Measurements from ENCODE around the gene EBF3. TPM values are rescaled to one million over a fixed set of nuclear protein-coding genes. Genes with fewer than 3 reads are reported as not detected.

Gene EBF3
- total RNA-seq, 1 donor from 2014 or later, result 0.26 TPM

DNA sequence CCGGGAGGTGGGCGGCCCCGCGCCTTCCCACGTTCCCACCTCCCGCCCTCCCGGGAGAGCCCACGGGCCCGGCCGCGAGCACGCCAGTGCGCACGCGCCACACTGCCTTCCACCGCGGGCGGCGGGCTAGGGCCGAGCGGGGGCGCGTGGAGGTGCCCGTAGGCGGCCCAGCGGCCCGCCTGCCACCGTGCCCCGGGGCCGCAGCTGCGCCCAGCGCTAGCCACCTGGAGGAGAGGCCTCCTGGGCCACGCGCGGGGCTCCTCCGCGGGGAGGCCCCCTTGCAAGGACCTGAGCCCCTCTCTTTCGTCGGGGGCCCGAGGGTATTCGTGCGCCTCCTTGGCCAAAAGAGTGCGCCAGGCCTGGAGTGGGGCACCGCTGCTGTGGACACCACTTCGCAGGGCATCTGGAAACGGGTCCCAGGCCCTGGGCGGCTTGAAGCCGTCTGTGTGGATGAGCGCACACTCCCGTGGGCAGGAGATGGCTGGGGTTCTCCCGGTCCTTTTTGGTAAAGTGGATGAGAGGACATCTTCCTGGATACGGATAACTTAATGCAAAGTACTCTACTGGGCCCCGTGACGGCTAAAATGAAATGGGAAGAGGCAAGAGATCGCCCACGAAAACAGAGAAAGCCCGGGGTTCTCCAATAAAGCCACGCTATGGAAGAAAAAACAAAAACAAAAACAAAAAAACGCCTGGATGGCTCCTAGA lies 9.0 kb upstream of the EBF3 start:
- TF ChIP-seq, protein P1, sequence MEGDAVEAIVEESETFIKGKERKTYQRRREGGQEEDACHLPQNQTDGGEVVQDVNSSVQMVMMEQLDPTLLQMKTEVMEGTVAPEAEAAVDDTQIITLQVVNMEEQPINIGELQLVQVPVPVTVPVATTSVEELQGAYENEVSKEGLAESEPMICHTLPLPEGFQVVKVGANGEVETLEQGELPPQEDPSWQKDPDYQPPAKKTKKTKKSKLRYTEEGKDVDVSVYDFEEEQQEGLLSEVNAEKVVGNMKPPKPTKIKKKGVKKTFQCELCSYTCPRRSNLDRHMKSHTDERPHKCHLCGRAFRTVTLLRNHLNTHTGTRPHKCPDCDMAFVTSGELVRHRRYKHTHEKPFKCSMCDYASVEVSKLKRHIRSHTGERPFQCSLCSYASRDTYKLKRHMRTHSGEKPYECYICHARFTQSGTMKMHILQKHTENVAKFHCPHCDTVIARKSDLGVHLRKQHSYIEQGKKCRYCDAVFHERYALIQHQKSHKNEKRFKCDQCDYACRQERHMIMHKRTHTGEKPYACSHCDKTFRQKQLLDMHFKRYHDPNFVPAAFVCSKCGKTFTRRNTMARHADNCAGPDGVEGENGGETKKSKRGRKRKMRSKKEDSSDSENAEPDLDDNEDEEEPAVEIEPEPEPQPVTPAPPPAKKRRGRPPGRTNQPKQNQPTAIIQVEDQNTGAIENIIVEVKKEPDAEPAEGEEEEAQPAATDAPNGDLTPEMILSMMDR (IDR thresholded peaks at IDR 0.05; ENCODE audit: insufficient read depth, low read length, severe bottlenecking), result no peak
- no peak for FAIRE-seq
- H3K4me3 ChIP-seq (ENCODE audit: low read depth, low read length), result no peak overlapping the region
- H3K27me3 ChIP-seq (ENCODE audit: control insufficient read depth, insufficient read depth, low read length), result peaks cover 37% of the 10 kb centered on the region
- no peak for DNase-seq (ENCODE audit: low read depth)
- H3K36me3 ChIP-seq (ENCODE audit: control insufficient read depth, insufficient read depth, low read length), result no peaks in the 10 kb centered on the region

DNA sequence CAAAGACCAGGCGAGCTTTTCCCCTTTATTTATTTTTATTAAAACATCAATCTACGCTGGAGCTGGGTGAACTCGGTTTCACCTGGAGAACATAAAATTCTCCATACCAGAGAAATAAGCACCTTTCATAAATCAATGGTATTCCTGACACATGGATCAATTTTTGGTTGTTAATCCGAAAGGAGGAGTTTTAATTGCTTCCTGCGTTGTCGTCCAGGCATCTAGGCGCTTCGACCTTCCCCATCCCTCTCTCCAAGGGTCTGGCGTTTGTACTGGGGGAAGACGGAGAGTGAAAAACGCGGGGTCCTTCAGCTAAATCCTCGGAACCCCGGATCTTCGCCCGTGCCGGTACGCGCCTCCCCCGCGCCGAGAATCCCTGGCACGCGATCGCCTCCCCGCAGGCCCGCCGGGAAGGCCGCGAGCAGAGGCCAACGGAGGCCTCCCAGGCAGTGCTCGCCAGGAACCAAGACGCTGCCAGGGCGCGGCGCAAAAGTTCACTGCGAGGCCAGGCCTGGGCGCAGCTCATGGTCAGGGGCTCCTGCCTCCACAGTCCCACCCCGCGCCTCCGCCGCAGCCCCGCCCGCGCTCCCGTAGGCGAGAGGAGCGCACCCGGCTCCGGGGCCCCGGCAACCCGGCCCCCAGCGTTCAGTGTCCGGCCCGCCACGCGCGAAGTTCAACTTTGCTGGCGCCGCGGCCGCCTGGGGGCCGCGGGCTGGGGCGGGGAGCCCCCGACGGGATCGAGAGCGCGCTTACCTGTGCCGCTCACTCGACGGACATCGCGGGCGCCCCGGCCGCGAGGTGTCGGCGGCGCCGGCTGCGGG lies 8.3 kb upstream of the EBF3 start:
- TF ChIP-seq, protein P1 (IDR thresholded peaks at IDR 0.05; ENCODE audit: insufficient read depth, low read length, severe bottlenecking), result no peak
- H3K4me3 ChIP-seq (ENCODE audit: low read depth, low read length), result no peak overlapping the region
- peaks cover 44% of the 10 kb centered on the region for H3K27me3 ChIP-seq (ENCODE audit: control insufficient read depth, insufficient read depth, low read length)
- DNase-seq (ENCODE audit: low read depth), result no peak
- FAIRE-seq, result no peak
- H3K36me3 ChIP-seq (ENCODE audit: control insufficient read depth, insufficient read depth, low read length), result no peaks in the 10 kb centered on the region

DNA sequence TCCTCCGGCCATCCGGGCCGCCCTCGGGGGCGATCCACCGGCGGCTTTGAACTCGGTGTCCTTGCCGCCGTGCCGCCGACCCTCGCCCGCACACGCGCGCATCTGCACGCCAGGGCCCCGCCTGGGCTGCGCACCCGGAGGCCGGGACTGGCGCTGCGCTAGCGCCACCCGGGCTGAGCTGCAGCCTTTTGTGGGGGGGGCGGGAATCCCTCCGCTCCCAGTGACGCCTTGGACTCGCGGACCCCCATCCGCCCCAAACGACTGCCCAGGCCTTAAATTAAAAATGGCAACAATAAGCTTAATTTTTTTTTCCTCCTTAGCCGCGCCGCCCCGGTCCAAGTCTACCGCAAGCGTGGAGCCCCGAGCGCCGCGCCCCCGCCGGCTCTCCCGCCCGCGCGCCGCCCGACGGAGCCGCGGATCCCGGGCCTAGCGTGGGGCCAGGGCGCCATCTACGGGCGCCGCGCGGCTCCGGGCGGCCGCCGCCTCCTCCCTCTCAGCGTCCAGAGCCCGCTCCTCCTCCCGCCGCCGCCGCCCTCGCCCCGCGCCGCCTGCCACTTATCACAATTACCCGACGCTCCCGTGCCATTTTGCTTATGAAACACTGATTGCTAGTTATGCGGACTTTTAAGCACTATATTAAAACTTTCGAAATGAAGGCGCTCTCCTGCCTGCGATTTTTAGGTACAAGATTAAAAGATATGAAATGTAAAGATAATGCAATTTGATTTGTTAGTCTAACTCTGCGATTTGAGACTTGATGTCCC lies 7.5 kb upstream of the EBF3 start:
- Histone ChIP-seq H3K27me3 (ENCODE audit: control insufficient read depth, insufficient read depth, low read length) (peaks cover 50% of the 10 kb centered on the region), H3K36me3 (ENCODE audit: control insufficient read depth, insufficient read depth, low read length) (no peaks in the 10 kb centered on the region), H3K4me3 (ENCODE audit: low read depth, low read length) (no peak overlapping the region)
- DNase-seq (ENCODE audit: low read depth) (no peak), FAIRE-seq (no peak)
- TF ChIP-seq, protein P1 (IDR thresholded peaks at IDR 0.05; ENCODE audit: insufficient read depth, low read length, severe bottlenecking), result peak; percentile 48

DNA sequence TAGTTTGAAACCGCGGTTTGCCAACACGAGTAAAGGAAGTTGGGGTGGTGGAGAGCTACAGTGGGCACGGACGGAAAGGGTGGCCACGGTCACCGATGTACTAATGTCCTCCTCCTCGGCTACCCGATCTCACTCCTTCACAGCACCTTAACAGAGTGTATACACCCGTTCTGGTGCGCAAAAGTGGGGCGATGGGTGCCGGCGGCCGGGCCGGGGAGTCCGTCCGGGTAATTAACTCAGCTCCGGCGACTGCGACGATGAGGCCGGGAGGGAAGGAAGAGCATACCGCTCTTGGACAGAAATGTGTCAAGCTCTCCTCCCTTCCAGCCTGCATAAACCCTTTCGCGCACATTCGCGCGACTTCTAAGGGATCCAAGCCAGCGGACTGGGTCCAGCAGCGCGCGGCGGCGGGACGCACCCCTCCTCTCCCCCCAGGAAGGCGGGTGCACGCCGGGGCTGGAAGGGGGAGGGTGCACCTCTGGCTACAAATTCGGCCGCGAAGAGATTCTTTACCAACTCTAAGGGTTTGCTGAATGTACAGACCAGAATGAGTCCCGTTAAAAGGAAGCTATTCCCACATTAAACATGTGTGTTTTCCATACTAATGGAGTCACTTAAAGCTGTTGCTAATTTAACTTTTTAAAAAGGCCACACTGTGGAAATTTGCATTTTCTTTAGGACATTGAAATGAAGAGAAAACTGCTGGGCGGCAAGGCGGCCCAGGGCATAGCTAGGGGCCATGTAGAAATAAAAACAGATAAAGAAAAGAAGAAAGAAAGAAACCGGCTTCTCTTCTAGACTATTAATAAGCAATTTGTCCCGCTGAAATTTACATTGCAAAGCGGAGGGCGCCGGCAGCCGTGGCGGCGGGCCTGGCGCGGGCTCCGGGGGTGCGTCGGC lies 6.6 kb upstream of the EBF3 start:
- DNase-seq (ENCODE audit: low read depth), result no peak
- TF ChIP-seq, protein P1 (IDR thresholded peaks at IDR 0.05; ENCODE audit: insufficient read depth, low read length, severe bottlenecking), result no peak
- Histone ChIP-seq H3K4me3 (ENCODE audit: low read depth, low read length) (no peak overlapping the region), H3K36me3 (ENCODE audit: control insufficient read depth, insufficient read depth, low read length) (no peaks in the 10 kb centered on the region), H3K27me3 (ENCODE audit: control insufficient read depth, insufficient read depth, low read length) (peaks cover 58% of the 10 kb centered on the region)
- FAIRE-seq, result no peak

DNA sequence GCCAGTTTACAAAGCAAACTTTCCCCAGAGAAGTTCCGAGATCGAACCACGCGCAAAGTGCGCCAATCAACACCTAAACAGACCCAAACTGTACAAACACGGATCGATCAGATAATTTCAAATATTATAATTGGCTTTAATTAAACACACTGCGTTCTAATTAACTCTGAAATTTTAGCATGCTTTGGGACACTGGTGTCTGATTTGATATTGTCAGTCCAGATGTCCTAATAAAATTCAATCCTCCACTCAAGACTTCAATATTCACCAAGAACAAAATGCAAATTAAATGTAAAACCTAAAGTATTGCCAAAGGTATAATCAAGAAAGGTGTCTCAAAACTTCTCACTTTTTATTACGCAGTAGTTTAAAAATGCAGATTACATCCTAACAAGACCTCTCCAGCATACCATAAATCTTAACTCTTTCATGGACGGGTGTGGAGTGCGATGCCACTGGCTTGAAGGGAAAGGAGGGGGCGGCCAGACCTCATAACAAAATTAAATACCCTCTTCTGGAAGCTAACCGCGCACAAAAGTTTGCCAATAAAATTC lies 5.9 kb upstream of the EBF3 start:
- Histone ChIP-seq H3K36me3 (ENCODE audit: control insufficient read depth, insufficient read depth, low read length) (no peaks in the 10 kb centered on the region), H3K4me3 (ENCODE audit: low read depth, low read length) (no peak overlapping the region), H3K27me3 (ENCODE audit: control insufficient read depth, insufficient read depth, low read length) (peaks cover 61% of the 10 kb centered on the region)
- no peak for FAIRE-seq
- TF ChIP-seq, protein P1 (IDR thresholded peaks at IDR 0.05; ENCODE audit: insufficient read depth, low read length, severe bottlenecking), result no peak
- no peak for DNase-seq (ENCODE audit: low read depth)

Data from bronchial epithelial cell (primary cell).